Activated CD4-positive, alpha-beta memory T cell treated with anti-CD3 and anti-CD28 coated beads, Interleukin-2, amount 10 ng/mL, durations not matched to agents 7 days and 5 days (primary cell): ENCODE measurements around the gene ZNF141. TPM values are rescaled to one million over a fixed set of nuclear protein-coding genes. Genes with fewer than 3 reads are reported as not detected.
A peak's percentile ranks its signal among the peaks of the same experiment; 100 is the strongest.
"Not testable (repeated sequence)": the region's sequence is repeated elsewhere in the genome, so short reads cannot be mapped to it uniquely, and the experiment has no call there.

ENCODE experiments used
- CTCF ChIA-PET: fragments of 350-600 bp; sonication (Branson Sonifier 250); formaldehyde crosslinking; loops from one replicate; lab custom pipeline; 2021; ENCODE audit warnings: antibody characterized with exemption, inconsistent platforms; lab: Charles Lee
- POLR2A ChIA-PET: fragments of 350-600 bp; sonication (Branson Sonifier 250); formaldehyde crosslinking; loops from one replicate; lab custom pipeline; 2021; ENCODE audit warnings: antibody characterized with exemption; lab: Charles Lee
- DNase-seq: peaks from one replicate; pipeline ENCODE4 v3.0.0-alpha.2; 2020
- H3K27ac Mint-ChIP-seq: one replicate; pipeline ENCODE4 v1.8.0; 2021; ENCODE audit warnings: mild to moderate bottlenecking, mixed read lengths
- H3K27me3 Mint-ChIP-seq: one replicate; pipeline ENCODE4 v1.8.0; 2021; ENCODE audit warnings: mixed read lengths
- H3K36me3 Mint-ChIP-seq: one replicate; pipeline ENCODE4 v1.8.0; 2021; ENCODE audit warnings: low read depth, mixed read lengths
- H3K4me1 Mint-ChIP-seq: one replicate; pipeline ENCODE4 v1.8.0; 2021; ENCODE audit warnings: mixed read lengths
- H3K4me3 Mint-ChIP-seq: one replicate; pipeline ENCODE4 v1.8.0; 2021; ENCODE audit warnings: mild to moderate bottlenecking, mixed read lengths
- H3K9me3 Mint-ChIP-seq: one replicate; pipeline ENCODE4 v1.8.0; 2021; ENCODE audit warnings: mixed read lengths
- total RNA-seq, 2 experiments: library from RNA; stranded (reverse); gene quantifications; one replicate each; pipeline ENCODE4 v1.2.3, GENCODE V29; 2021

The ZNF141 gene
- total RNA-seq, 2 experiments from 2014 or later: 22.1 to 23.8 TPM

DNA sequence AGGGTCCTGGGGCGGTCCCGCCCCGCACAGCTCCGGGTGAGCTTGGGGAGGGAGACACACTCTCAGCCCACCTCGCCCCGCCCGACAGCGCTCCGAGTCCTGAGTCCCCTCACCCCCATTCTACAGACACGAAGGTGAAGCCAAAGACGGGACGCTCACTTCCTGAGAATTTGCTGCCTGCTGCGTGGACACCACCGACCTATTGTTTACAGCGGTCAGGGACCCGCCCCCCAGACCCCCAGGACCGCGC lies 796 bp upstream of the ZNF141 start:
- Mint-ChIP-seq H3K36me3 (peaks cover 60% of the 10 kb centered on the region), H3K4me1 (peaks cover 34% of the 10 kb centered on the region), H3K27me3 (no peaks in the 10 kb centered on the region), H3K27ac (peak overlapping the region; percentile 93), H3K9me3 (peaks cover 38% of the 10 kb centered on the region), H3K4me3 (peak overlapping the region; percentile 98)
- POLR2A ChIA-PET: interaction anchor here (2.1 to 3.8 kb wide), 5 partner anchors 137 to 337 kb away, joined by 10 to 27 read pairs (median 15); partner anchors contain the start of genes ATP5ME, MYL5, PIGG and ZNF718
- CTCF ChIA-PET: no interaction called here
- no peak for DNase-seq

DNA sequence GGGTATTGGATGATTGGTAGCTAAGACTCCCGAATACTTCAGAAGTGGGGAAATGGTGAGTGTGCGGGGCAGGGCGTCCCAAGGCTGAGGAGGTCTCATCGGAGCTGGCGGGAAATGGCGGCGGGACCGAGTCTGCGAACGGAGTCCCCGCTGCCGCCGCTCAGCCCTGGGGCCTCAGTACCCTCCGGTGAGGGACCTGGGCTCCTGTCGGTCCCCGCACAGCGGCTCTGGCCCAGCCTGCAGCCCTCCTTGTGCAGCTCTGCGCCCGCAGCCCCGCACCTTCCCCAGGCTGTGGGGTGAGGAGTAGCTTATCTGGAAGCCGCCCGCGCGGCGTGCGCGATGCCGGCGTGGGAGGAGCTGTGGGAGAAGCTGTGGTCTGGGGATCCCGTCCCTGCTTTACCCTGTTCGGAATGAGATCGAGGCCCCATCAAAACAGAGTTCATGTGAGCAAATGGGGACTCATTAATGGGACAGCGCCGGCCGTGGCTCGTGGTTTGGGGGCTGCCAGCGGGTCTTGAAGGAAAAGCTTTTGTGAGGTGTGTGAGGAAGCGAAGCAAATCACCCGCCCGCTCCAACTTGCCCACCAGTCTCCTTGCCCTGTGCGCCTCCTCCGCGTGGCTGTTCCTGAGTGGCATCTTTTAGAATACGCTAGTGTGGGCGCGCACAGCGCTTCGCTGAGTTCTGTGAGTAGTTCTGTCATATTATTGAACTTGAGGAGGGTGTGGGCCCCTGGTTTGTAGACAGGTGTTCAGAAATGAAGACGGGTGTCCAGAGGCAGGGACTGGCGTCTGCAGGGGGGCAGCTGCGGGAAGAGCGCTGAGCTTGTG lies 531 bp downstream of the ZNF141 start:
- Mint-ChIP-seq H3K9me3 (peaks cover 47% of the 10 kb centered on the region), H3K27ac (peak overlapping the region; percentile 93), H3K4me1 (peaks cover 34% of the 10 kb centered on the region), H3K4me3 (peak overlapping the region; percentile 98), H3K27me3 (no peaks in the 10 kb centered on the region), H3K36me3 (peaks cover 73% of the 10 kb centered on the region)
- DNase-seq: no peak
- ChIA-PET POLR2A (interaction anchor here (0.7 to 3.8 kb wide), 8 partner anchors 89 to 951 kb away, joined by 3 to 27 read pairs (median 12); partner anchors contain the start of genes ATP5ME, MYL5, PIGG and ZNF718), CTCF (interaction anchor here (1.2 kb wide), 1 partner anchor 33 kb away, joined by 4 read pairs; no protein-coding TSS in a partner anchor)

DNA sequence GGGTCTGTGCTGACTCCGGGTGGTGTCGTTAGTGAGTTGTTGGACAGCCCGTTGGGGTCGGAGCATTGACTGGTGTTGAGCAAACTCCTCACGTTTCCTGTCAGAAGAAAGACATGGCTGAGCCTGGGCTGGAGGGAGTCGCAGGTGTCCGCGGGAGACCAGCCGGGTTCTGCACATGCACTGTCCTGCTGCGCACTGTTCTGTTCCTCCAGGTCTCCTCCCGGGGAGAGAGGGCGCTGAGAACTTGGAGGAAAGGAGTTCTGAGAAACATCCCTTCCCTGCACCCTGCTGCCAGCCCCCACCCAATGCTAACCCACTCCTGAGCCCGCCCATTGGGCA lies 1.1 kb downstream of the ZNF141 start:
- POLR2A ChIA-PET: interaction anchor here (2.1 to 3.8 kb wide), 5 partner anchors 135 to 335 kb away, joined by 10 to 27 read pairs (median 15); partner anchors contain the start of genes ATP5ME, MYL5, PIGG and ZNF718
- peaks cover 50% of the 10 kb centered on the region for H3K9me3 Mint-ChIP-seq
- H3K4me3 Mint-ChIP-seq: peak overlapping the region; percentile 98
- peaks cover 34% of the 10 kb centered on the region for H3K4me1 Mint-ChIP-seq
- peak overlapping the region; percentile 93 for H3K27ac Mint-ChIP-seq
- no peak for DNase-seq
- CTCF ChIA-PET: no interaction called here
- H3K36me3 Mint-ChIP-seq: peaks cover 78% of the 10 kb centered on the region
- H3K27me3 Mint-ChIP-seq: no peaks in the 10 kb centered on the region

DNA sequence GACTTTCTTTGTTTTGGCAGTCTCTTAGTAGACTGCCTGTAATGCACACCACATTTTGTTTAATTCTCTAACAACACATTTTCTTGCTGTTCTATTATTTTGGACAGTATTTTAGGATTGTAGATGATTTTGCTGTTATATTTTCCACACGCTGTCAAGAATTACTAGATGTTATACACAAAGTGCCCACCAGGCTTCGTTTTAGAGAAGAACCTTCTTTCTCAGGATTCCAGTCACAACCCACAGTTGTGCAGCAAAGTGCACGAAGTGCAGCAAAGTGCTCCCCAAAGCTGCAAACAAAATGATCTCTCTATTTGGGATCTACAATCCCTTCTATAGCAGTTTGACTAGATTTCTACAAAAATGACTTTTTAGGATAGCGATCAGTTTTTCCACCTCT lies 2.4 kb downstream of the ZNF141 start:
- POLR2A ChIA-PET: no interaction called here
- peaks cover 50% of the 10 kb centered on the region for H3K9me3 Mint-ChIP-seq
- peaks cover 34% of the 10 kb centered on the region for H3K4me1 Mint-ChIP-seq
- H3K4me3 Mint-ChIP-seq: no peak overlapping the region
- H3K36me3 Mint-ChIP-seq: peaks cover 84% of the 10 kb centered on the region
- H3K27ac Mint-ChIP-seq: no peak overlapping the region
- CTCF ChIA-PET: no interaction called here
- H3K27me3 Mint-ChIP-seq: no peaks in the 10 kb centered on the region
- no peak for DNase-seq

DNA sequence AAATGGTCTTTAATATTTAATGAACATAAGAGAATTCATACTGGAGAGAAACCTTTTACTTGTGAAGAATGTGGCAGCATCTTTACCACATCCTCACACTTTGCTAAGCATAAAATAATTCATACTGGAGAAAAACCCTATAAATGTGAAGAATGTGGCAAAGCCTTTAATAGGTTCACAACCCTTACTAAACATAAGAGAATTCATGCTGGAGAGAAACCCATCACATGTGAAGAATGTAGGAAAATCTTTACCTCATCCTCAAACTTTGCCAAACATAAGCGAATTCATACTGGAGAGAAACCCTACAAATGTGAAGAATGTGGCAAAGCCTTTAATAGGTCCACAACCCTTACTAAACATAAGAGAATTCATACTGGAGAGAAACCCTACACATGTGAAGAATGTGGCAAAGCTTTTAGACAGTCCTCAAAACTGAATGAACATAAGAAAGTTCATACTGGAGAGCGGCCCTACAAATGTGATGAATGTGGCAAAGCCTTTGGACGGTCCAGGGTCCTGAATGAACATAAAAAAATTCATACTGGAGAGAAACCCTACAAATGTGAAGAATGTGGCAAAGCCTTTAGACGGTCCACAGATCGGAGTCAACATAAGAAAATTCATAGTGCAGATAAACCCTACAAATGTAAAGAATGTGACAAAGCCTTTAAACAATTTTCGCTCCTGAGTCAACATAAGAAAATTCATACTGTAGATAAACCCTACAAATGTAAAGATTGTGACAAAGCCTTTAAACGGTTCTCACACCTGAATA lies 35.6 kb downstream of the ZNF141 start:
- no peak for DNase-seq
- Mint-ChIP-seq H3K27me3 (no peaks in the 10 kb centered on the region), H3K4me3 (no peak overlapping the region), H3K4me1 (no peaks in the 10 kb centered on the region), H3K36me3 (peaks cover 56% of the 10 kb centered on the region), H3K27ac (no peak overlapping the region), H3K9me3 (peaks cover 71% of the 10 kb centered on the region)
- ChIA-PET POLR2A (no interaction called here), CTCF (no interaction called here)

DNA sequence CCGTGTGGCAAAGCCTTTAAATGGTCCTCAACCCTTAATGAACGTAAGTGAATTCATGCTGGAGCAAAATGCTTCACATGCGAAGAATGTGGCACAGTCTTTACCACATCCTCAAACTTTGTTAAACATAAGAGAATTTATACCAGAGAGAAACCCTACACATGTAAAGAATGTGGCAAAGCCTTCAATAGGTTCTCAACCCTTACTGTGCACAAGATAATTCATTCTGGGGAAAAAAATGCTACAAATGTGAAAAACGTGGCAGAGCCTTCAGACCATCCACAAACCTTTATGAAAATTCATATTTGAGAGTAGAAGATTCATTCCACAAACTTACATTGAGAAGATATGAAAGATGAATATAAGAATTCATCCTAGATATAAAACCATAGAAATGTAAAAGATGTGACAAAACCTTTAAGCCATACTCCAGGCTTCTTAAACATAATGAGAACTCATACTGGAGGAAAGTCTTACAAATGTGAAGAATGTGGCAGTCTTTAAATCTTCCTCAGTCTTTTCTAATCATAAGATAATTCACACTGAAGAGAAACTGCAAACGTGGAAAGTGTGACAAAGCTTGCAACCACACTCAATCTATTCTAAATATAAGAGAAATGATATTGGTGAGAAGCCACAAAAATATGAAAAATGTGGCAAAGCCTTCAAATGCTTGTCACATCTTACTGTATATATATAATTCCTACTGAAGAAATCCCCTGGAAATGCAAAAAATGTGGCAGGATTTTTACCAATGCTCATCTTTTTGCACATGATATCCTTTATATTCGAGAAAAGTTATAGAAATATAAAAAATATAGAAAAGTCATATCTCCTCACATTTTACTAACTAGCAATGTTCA lies 36.9 kb downstream of the ZNF141 start:
- ChIA-PET POLR2A (no interaction called here), CTCF (no interaction called here)
- Mint-ChIP-seq H3K4me3 (no peak overlapping the region), H3K36me3 (peaks cover 49% of the 10 kb centered on the region), H3K4me1 (no peaks in the 10 kb centered on the region), H3K27ac (no peak overlapping the region), H3K27me3 (no peaks in the 10 kb centered on the region), H3K9me3 (peaks cover 68% of the 10 kb centered on the region)
- no peak for DNase-seq

DNA sequence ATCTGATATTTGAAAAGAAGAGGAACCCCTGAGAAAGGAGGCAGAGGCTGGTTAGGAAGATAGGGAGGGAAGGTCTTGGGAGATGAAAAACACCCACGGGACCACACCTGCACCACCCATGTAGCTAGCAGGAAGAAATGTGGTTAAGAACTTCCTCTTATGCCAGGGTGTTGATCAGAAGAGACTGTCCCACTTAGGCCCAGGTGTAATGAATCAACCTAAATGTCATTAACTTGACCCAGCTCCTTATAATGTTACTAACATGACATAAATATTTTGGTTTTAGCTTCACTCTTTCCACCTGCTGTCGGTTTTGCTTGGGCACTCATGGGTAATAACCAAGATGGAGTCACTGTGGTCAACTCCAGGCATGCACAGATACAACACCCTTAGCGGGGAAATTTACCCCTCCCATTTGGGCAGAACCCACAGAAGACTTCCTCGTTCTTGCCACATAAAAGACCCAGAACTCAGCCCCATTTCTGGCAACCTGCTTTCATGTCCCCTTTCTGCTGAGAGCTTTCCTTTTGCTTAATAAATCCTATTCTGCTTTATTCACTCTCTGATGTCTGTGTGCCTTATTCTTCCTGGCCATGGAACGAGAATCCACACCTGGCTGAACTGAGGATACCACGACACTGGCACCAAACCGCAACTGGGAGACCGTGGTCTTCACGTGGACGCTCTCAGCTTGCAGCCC lies 46.8 kb downstream of the ZNF141 start:
- no peak overlapping the region for H3K4me3 Mint-ChIP-seq
- peaks cover 39% of the 10 kb centered on the region for H3K36me3 Mint-ChIP-seq
- DNase-seq: no peak
- H3K27me3 Mint-ChIP-seq: no peaks in the 10 kb centered on the region
- peaks cover 15% of the 10 kb centered on the region for H3K4me1 Mint-ChIP-seq
- H3K9me3 Mint-ChIP-seq: peaks cover 60% of the 10 kb centered on the region
- peak overlapping the region; percentile 44 for H3K27ac Mint-ChIP-seq
- CTCF ChIA-PET: interaction anchor here (0.6 kb wide), 1 partner anchor 55 kb away, joined by 3 read pairs; no protein-coding TSS in a partner anchor
- POLR2A ChIA-PET: no interaction called here

DNA sequence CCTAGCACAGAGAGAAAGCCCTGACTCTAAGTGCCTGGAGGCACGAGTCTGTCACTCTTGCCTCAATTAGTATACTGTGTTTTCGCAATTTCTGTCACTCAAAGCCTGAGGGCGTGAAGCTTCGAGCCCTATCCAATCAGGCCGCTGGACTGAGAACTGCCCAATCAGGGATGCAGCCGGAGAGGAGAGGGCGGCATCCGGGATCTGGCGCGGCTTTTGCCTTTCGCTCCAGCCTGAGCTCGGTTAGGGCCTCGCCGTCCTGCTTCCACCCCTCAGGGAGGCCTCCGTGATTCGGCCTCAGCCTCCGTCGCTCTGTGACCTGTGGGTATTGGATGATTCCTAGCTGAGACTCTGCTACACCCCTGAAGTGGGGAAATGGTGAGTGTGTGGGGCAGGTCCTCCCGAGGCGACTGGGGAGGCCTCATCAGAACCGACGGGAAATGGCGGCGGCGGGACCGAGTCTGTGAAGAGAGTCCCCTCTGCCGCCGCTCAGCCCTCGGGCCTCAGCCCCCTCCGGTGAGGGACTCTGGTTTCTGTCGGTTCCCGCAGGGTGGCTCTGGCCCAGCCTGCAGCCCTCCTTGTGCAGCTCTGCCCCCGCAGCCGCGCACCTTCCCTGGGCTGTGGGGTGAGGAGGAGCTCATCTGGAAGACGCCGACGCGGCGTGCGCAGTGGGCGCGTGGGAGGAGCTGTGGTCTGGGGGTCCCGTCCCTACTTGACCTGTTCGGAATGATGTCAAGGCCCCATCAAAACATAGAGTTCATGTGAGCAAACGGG lies 48.5 kb downstream of the ZNF141 start:
- H3K27ac Mint-ChIP-seq: no peak overlapping the region
- peaks cover 72% of the 10 kb centered on the region for H3K9me3 Mint-ChIP-seq
- no peak overlapping the region for H3K4me3 Mint-ChIP-seq
- H3K27me3 Mint-ChIP-seq: no peaks in the 10 kb centered on the region
- CTCF ChIA-PET: no interaction called here
- POLR2A ChIA-PET: no interaction called here
- peaks cover 15% of the 10 kb centered on the region for H3K4me1 Mint-ChIP-seq
- H3K36me3 Mint-ChIP-seq: peaks cover 40% of the 10 kb centered on the region
- no peak for DNase-seq

DNA sequence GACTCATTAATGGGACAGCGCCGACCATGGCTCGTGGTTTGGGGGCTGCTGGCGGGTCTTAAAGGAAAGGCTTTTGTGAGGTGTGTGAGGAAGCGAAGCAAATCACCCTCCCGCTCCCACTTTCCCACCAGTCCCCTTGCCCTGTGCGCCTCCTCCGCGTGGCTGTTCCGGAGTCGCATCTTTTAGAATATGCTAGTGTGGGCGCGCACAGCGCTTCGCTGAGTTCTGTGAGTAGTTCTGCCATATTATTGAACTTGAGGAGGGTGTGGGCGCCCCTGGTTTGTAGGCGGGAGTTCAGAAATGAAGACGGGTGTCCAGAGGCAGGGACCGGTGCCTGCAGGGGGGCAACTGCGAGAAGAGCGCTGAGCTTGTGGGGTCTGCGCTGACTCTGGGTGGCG lies 49.1 kb downstream of the ZNF141 start:
- ChIA-PET CTCF (no interaction called here), POLR2A (no interaction called here)
- DNase-seq: no peak
- Mint-ChIP-seq H3K27ac (no peak overlapping the region), H3K27me3 (no peaks in the 10 kb centered on the region), H3K4me1 (peaks cover 15% of the 10 kb centered on the region), H3K9me3 (peaks cover 71% of the 10 kb centered on the region), H3K4me3 (no peak overlapping the region), H3K36me3 (peaks cover 37% of the 10 kb centered on the region)

DNA sequence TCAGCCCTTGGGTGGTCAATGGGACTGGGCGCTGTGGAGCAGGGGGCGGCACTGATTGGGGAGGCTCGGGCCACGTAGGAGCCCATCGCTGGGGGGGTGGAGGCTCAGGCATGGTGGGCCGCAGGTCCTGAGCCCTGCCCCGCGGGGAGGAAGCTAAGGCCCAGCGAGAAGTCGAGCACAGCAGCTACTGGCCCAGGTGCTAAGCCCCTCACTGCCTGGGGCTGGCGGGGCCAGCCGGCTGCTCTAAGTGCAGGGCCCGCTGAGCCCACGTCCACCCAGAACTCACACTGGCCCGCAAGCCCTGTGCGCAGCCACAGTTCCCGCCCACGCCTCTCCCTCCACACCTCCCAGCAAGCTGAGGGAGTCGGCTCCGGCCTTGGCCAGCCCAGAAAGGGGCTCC lies 66.4 kb downstream of the ZNF141 start:
- CTCF ChIA-PET: no interaction called here
- no peak for DNase-seq
- Mint-ChIP-seq H3K36me3 (peaks cover 27% of the 10 kb centered on the region), H3K27me3 (no peaks in the 10 kb centered on the region), H3K27ac (no peak overlapping the region), H3K4me3 (no peak overlapping the region), H3K4me1 (no peaks in the 10 kb centered on the region), H3K9me3 (peaks cover 52% of the 10 kb centered on the region)
- POLR2A ChIA-PET: no interaction called here

DNA sequence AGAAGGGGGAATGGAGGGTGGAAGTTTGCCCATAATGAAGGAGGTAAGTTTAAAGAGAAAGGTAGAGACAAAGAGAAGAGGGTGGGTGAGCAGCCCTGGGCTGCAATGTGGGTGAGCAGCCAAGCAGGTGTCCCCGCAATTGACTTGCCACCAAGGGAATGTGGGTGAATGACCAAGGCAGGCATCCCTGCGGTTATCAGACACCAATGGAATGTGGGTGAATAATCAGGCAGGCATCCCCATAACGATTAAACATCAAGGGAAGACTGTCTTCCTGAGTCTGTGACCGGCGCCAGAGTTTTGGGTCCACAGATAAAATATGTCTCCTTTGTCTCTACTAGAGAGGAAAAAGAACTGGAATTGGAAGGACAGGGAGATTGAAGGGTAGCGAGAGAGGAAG lies 70.7 kb downstream of the ZNF141 start:
- POLR2A ChIA-PET, H3K4me1 Mint-ChIP-seq, CTCF ChIA-PET, H3K4me3 Mint-ChIP-seq, H3K27me3 Mint-ChIP-seq, H3K27ac Mint-ChIP-seq, DNase-seq: not testable (repeated sequence)
- H3K36me3 Mint-ChIP-seq: peaks cover 27% of the 10 kb centered on the region
- H3K9me3 Mint-ChIP-seq: peaks cover 66% of the 10 kb centered on the region

DNA sequence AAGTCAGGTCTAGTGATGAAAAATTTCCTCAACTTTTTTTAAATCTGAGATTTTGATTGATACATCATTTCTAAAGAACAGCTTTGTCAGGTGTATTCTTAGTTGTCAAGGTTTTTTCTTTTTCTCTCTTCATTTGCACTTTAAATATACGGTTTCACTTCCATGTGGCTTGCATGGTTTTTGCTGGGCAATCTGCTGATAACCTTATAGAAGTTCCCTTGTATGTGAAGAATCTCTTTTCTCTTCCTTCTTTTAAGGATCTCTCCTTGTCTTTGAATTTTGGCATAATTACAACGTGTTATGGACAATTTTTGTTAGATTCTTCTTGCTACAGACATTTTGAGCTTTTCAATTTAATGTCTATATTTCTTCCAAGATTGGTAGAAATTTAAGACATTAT lies 85.0 kb downstream of the ZNF141 start:
- peaks cover 24% of the 10 kb centered on the region for H3K36me3 Mint-ChIP-seq
- POLR2A ChIA-PET: no interaction called here
- no peak overlapping the region for H3K27ac Mint-ChIP-seq
- CTCF ChIA-PET: no interaction called here
- H3K27me3 Mint-ChIP-seq: no peaks in the 10 kb centered on the region
- no peak for DNase-seq
- H3K9me3 Mint-ChIP-seq: peaks cover 59% of the 10 kb centered on the region
- no peaks in the 10 kb centered on the region for H3K4me1 Mint-ChIP-seq
- no peak overlapping the region for H3K4me3 Mint-ChIP-seq
